ENCODE data around the gene DNAJB8.

The DNAJB8 gene

GRCh38 chr3:128463771-128464170, 2.9 kb downstream of the DNAJB8 start:
- ChIA-PET CTCF (no interaction called here), POLR2A (no interaction called here)
- TF ChIP-seq CTCF (IDR thresholded peaks at IDR 0.05; ENCODE audit: control extremely low read depth, extremely low read depth, low read depth, missing control alignments): no peak
- DNase-seq (ENCODE audit: extremely low spot score): no peak

- no peak for DNase-seq (ENCODE audit: extremely low spot score)
- no peak for TF ChIP-seq CTCF (IDR thresholded peaks at IDR 0.05; ENCODE audit: control extremely low read depth, extremely low read depth, low read depth, missing control alignments)
- CTCF ChIA-PET: interaction anchor here (1.6 kb wide), 1 partner anchor 24 kb away, joined by 5 read pairs; no protein-coding TSS in a partner anchor
- POLR2A ChIA-PET: no interaction called here
Measured at GRCh38 chr3:128463354-128463753, 3.3 kb downstream of the DNAJB8 start.

- DNase-seq (ENCODE audit: extremely low spot score): no peak
Measured at GRCh38 chr3:128462931-128463330, 3.8 kb downstream of the DNAJB8 start.

GRCh38 chr3:128462341-128462910, 4.3 kb downstream of the DNAJB8 start:
- DNase-seq (ENCODE audit: extremely low spot score): no peak
- CTCF ChIA-PET: interaction anchor here (0.7 to 1.6 kb wide), 2 partner anchors 20 to 23 kb away, joined by 3 to 5 read pairs; no protein-coding TSS in a partner anchor
- POLR2A ChIA-PET: no interaction called here
- no peak for TF ChIP-seq CTCF (IDR thresholded peaks at IDR 0.05; ENCODE audit: control extremely low read depth, extremely low read depth, low read depth, missing control alignments)

More at GRCh38 chr3:128462931-128463330, 3.8 kb downstream of the DNAJB8 start:
- POLR2A ChIA-PET: no interaction called here
- CTCF ChIA-PET: interaction anchor here (0.7 to 1.6 kb wide), 2 partner anchors 20 to 23 kb away, joined by 3 to 5 read pairs; no protein-coding TSS in a partner anchor
- TF ChIP-seq CTCF (IDR thresholded peaks at IDR 0.05; ENCODE audit: control extremely low read depth, extremely low read depth, low read depth, missing control alignments): no peak

- TF ChIP-seq CTCF (IDR thresholded peaks at IDR 0.05; ENCODE audit: control extremely low read depth, extremely low read depth, low read depth, missing control alignments): no peak
Measured at GRCh38 chr3:128461731-128462130, 5.0 kb downstream of the DNAJB8 start.

GRCh38 chr3:128459461-128459820, 7.2 kb downstream of the DNAJB8 start:
- no peak for DNase-seq (ENCODE audit: extremely low spot score)
- TF ChIP-seq CTCF (IDR thresholded peaks at IDR 0.05; ENCODE audit: control extremely low read depth, extremely low read depth, low read depth, missing control alignments): no peak
- CTCF ChIA-PET: interaction anchor here (1.9 kb wide), 1 partner anchor 21 kb away, joined by 6 read pairs; no protein-coding TSS in a partner anchor
- POLR2A ChIA-PET: no interaction called here

More at GRCh38 chr3:128461731-128462130, 5.0 kb downstream of the DNAJB8 start:
- ChIA-PET CTCF (interaction anchor here (1.6 kb wide), 2 partner anchors 21 to 22 kb away, joined by 3 to 5 read pairs; no protein-coding TSS in a partner anchor), POLR2A (no interaction called here)
- no peak for DNase-seq (ENCODE audit: extremely low spot score)
